ENCODE results near the gene ACOT13.

DNA sequence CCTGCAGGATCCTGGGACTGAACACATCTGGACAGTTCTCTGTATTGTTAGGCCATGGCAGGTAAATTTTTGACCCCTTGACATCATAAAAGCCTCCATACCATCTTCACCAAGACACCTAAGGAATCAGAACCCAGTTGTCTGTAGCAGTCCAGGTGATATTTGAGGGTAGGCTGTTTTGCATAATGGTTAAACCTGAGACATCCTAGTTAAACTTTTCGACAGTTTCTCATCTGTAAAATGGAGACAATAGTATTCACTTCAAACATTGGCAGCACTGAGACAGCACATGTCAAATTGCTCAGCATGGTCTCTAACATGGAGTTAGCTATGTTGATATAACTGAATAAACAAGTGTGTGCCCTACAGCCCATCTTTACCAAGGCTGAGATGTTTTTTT lies 27.3 kb downstream of the ACOT13 start:
- TF ChIP-seq, protein P1, sequence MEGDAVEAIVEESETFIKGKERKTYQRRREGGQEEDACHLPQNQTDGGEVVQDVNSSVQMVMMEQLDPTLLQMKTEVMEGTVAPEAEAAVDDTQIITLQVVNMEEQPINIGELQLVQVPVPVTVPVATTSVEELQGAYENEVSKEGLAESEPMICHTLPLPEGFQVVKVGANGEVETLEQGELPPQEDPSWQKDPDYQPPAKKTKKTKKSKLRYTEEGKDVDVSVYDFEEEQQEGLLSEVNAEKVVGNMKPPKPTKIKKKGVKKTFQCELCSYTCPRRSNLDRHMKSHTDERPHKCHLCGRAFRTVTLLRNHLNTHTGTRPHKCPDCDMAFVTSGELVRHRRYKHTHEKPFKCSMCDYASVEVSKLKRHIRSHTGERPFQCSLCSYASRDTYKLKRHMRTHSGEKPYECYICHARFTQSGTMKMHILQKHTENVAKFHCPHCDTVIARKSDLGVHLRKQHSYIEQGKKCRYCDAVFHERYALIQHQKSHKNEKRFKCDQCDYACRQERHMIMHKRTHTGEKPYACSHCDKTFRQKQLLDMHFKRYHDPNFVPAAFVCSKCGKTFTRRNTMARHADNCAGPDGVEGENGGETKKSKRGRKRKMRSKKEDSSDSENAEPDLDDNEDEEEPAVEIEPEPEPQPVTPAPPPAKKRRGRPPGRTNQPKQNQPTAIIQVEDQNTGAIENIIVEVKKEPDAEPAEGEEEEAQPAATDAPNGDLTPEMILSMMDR (IDR thresholded peaks at IDR 0.05 in 2 of 3, conservative IDR thresholded peaks at IDR 0.05 in 1 of 3; ENCODE audit: borderline replicate concordance in 1 of 3, insufficient read depth in 1 of 3, low read depth in 2 of 3, low read length in 2 of 3) = no peak
- TF ChIP-seq, protein P2, sequence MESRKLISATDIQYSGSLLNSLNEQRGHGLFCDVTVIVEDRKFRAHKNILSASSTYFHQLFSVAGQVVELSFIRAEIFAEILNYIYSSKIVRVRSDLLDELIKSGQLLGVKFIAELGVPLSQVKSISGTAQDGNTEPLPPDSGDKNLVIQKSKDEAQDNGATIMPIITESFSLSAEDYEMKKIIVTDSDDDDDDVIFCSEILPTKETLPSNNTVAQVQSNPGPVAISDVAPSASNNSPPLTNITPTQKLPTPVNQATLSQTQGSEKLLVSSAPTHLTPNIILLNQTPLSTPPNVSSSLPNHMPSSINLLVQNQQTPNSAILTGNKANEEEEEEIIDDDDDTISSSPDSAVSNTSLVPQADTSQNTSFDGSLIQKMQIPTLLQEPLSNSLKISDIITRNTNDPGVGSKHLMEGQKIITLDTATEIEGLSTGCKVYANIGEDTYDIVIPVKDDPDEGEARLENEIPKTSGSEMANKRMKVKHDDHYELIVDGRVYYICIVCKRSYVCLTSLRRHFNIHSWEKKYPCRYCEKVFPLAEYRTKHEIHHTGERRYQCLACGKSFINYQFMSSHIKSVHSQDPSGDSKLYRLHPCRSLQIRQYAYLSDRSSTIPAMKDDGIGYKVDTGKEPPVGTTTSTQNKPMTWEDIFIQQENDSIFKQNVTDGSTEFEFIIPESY (IDR thresholded peaks at IDR 0.05; ENCODE audit: extremely low read depth, insufficient replicate concordance, low read length) = no peak
